Adipose tissue (tissue), 3 donors: Measurements from ENCODE around the gene JOSD2. TPM values are rescaled to one million over a fixed set of nuclear protein-coding genes. Genes with fewer than 3 reads are reported as not detected.
A peak's percentile ranks its signal among the peaks of the same experiment; 100 is the strongest.

Source experiments
- H3K27ac ChIP-seq: one replicate; pipeline ENCODE4 v1.5.1; 2013; ENCODE audit warnings: low read depth, low read length
- WGBS, 3 donors: extraction: QIAGEN DNeasy Blood & Tissue Kit; methylation state at CpG; one replicate each; pipeline ENCODE4 v1.1.7; 2013; 5-methylcytosine and 5-hydroxymethylcytosine counted together
- polyA plus RNA-seq, 3 donors: library from polyadenylated mRNA; stranded (reverse); fragments of 200-250 nt; gene quantifications; one replicate each; pipeline ENCODE4 v1.2.3, GENCODE V29; 2013
- donor health status: healthy with polysubstance abuse.
- donor health status: Bipolar disorder and iron deficiency.
- donor health status: healthy.

JOSD2 gene
- polyA plus RNA-seq, 3 donors: 34.9 to 61.6 (median 56.8) TPM

GRCh38 chr19:50517704-50518075 is 6.7 kb upstream of the JOSD2 start:
- WGBS, 3 donors: 95 to 97% (median 97%) methylated on average over 29 to 37 of the region's 37 CpGs

DNA sequence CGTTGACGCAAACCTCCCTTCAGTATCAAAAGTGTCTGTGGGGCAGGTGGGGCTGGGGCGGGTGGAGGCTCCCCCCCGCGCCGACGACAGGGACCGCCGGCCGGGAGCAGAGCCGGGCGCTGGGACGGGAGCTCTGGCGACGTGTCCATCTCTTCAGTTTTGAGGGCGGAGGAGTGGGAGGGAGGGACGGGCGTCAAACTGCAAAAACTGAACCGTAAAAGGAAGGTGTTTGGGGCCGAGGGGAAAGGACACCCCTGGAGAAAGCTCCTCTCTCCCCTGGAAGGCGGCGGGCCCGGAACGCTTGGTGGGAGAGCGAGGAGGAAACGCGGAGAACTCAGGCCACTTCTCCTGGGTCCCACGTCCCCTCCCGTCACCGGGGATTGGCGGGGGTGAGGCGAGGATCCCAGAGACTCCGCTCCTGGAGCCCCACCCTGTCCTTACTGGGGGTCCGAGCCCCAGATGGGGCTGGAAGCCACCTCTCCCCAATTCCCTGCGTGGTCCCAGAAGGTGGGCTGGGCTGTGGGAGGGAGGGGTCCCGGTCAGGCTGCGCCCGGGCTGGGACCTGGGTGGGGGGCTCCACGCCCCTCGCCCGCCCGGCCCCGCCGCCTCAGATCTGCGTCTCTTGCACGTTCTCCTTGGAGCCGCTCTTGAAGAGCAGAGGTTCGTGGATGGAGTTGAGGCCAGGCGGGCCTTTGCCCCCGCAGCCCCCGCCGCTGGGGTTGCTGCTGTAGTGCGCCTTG is 6.1 kb upstream of the JOSD2 start:
- 36 to 79% (median 75%) methylated on average over 44 to 53 of the region's 53 CpGs for WGBS, 3 donors
- H3K27ac ChIP-seq: no peak overlapping the region

More at GRCh38 chr19:50517704-50518075, 6.7 kb upstream of the JOSD2 start:
- H3K27ac ChIP-seq: no peak overlapping the region

DNA sequence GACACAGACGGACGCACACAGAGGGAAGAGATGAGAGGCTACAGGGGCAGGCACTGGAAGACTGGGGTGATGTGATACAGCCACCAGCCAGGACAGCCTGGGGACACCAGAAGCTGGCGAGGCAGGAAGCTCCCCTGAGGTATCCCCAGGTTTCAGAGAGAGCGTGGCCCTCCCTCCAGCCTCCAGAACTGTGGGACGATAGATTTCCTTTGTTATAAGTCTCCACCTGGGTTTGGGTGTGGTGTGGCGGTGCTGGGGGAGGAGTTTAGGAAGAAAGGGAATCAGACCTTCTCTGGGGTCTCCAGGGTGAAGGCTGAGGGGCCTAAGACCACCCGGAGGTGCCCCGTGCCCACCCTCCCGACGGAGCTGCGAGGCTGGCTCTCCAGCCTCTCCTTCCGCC is 5.5 kb upstream of the JOSD2 start:
- 41 to 64% (median 57%) methylated on average over 12 of the region's 12 CpGs for WGBS, 3 donors
- no peak overlapping the region for H3K27ac ChIP-seq

DNA sequence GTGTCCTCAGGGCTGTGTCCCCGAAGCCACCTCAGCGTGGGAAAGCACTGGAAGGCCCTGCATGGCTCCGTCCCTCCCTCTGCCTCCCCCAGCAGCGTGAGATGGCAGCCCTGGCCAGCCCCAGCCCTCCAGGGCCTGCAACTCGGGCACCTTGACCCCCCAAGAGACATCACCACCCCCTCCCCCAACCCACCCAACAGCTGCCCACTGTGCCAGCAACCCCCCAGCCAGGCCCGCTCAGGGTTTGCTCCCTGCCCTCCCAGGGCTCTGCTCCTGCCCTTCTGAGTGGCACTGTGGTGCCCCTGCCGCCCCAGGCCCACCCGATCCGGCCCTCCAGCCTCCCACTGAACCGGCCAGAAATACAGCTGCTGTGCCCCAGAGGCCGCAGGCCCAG is 4.2 kb upstream of the JOSD2 start:
- 62 to 89% (median 68%) methylated on average over 8 to 11 of the region's 11 CpGs for WGBS, 3 donors
- no peak overlapping the region for H3K27ac ChIP-seq

GRCh38 chr19:50514346-50515167 is 3.6 kb upstream of the JOSD2 start:
- no peak overlapping the region for H3K27ac ChIP-seq
- 40 to 48% (median 47%) methylated on average over 37 to 38 of the region's 38 CpGs for WGBS, 3 donors

DNA sequence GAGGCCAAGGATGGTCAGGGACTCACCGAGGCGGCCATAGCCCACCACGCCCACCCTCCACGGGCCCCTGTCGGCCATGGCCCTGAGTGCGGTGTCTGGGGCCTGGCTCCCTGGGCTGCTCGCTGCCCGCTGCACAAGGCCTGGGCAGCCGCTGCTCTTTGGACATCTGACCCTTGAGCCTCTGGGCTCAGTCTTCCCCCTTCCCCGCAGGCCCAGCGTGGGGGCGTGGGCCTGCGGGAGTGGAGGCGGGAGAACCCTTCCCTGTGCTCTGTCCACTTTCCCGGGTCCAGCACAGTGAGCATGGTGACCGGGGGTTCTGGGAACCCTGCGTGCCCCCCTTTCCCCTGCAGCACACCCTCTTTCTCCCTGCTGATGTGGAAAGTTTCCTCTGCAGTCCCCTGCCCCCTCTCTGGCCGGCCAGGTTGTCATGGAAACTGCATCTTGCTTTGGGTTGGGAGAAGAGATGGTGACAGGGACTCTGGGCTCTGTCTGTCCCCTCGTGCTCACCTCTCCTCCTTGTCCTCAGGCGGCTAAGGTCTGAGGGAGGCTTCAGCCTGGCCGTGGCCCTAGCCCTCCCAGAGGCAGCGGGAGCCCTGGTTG is 2.9 kb upstream of the JOSD2 start, which contains the start of gene ASPDH:
ASPDH (minus strand) TSS at position 168 of the 600 bp plus-strand sequence; CDS start at position 78, 90 bp downstream.
- H3K27ac ChIP-seq: no peak within 1 kb of the TSS
- WGBS, 3 donors: 35 to 43% (median 41%) methylated on average over 17 to 22 of the region's 22 CpGs

- no peak overlapping the region for H3K27ac ChIP-seq
- WGBS, 3 donors: 47 to 67% (median 66%) methylated on average over 12 of the region's 12 CpGs
Observed at GRCh38 chr19:50512999-50513745, 2.2 kb upstream of the JOSD2 start.

DNA sequence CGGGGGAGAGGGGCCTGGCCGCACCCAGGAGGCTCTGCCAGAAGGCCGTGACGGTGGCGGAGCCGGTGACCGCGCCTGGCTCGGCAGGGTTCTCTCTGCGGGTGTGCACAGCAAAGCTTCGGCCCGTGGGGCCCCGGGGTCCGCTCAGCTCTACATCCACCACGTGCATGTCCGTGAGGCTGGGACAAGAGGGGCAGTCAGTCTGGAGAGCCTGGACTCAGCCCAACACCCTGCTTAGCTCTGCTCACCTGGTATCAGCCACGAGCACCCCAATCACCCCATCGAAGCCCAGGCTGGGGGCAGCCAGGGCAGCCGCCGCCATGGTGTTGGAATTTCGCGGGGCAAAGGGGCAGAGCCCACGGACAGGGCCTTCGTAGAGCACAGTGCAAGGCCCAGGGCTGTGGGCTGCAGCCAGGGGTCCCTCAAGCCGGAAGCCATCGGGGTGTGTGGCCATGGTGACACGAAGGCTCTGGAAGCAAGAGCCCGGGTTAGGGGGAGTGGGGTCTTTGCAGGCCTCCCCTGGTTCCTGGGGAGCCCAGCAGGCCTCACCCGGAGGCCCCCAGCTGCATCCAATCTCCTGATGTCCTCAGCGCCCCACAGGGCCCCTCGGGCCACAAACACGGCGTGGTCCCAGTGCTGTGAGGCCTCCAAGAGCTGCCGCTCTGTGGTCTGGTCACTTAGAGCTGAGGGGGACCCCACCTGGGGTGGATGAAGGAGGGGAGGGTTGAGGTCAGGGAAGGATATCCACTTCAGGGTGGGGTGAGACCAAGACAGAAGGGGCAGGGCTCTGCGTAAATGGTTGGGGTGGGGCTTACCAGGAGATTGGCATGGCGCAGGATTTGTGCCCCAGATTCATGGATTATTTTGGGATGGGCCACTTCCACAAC is 1.4 kb upstream of the JOSD2 start:
- 87 to 90% (median 89%) methylated on average over 36 of the region's 36 CpGs for WGBS, 3 donors
- H3K27ac ChIP-seq: no peak overlapping the region

DNA sequence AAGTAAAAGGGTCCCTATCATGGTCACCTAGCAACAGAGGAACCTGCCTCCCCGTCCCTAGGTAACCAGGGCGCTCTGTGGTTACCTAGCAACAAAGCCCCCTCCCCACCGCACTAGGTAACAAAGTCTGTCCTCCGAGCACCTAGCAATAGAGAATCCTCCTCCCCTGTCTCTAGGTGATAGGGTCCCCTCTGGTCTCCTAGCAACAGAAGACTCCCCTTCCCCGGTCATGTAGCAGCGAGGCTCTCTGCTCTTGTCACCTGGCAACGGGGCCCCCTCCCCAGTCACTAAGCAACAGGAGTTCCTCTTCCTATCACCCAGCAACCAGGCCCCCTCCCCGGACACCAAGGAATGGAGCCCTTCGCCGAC is 307 bp downstream of the JOSD2 start:
- peak overlapping the region; percentile 35 for H3K27ac ChIP-seq
- 1 to 8% (median 5%) methylated on average over 10 of the region's 10 CpGs for WGBS, 3 donors

DNA sequence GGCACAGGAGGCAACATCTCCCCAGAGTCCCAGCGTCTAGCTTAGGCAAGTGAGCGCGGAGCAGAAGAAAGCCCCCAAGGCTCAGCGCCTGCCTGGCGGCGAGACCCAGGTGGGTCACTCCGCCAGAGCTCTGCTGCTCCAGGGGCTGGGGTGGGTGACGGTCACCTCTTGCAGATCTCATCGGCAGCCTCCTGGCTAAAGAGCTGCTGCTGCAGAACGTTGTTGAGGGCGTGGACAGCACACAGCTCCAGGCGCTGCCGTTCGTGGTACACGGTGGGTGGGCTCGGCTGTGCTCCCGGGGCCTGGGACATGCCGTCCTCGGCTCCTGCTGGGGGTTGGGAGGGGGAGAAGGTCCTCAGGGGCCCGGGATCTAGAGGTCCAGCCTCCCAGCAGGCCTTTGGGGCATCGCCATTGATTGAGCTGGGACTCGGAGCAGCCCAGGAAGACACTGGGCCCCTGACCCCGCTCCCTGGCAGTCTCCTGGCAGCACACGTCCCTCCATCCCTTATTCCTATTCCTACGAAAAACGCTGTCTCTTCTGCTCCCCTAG is 795 bp downstream of the JOSD2 start:
- no peak overlapping the region for H3K27ac ChIP-seq
- WGBS, 3 donors: 59 to 61% (median 61%) methylated on average over 24 to 26 of the region's 26 CpGs

DNA sequence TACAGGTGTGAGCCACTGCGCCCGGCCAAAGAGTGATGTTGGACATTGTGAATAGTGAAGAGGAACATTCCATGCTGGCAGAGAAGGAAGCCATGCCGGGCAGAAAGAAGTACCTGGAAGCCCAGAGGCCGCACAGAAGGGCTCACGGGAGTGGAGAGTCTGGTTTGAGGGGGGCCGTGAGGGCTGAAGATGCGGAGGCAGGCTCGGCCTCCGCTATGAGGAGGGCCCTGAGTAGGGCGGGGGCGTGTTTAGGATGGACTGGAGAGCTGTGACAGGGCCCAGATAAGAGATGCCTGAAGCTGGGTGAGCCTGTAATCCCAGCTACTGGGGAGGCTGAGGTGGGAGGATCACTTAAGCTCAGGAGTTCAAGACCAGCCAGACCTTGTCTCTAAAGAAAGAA is 1.6 kb downstream of the JOSD2 start:
- H3K27ac ChIP-seq: no peak overlapping the region
- WGBS, 3 donors: 83 to 92% (median 83%) methylated on average over 11 of the region's 11 CpGs

DNA sequence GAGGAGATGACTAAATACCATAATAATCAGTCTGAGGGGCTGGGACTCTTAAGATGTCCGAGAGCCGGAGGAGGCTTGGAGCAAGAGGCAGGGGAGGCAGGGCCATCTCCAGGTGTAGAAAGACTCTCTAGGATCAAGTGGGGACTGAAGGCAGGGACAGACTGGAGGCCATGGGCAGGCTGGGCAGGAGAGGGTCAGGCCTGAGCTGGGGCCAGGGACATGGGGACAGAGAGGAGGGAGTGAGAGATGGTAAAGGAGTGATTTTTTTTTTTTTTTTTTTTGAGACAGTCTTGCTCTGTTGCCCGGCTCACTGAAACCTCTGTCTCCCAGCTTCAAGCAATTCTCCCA is 2.2 kb downstream of the JOSD2 start:
- H3K27ac ChIP-seq: no peak overlapping the region
- WGBS, 3 donors: 90 to 94% (median 92%) methylated on average over 3 of the region's 3 CpGs

DNA sequence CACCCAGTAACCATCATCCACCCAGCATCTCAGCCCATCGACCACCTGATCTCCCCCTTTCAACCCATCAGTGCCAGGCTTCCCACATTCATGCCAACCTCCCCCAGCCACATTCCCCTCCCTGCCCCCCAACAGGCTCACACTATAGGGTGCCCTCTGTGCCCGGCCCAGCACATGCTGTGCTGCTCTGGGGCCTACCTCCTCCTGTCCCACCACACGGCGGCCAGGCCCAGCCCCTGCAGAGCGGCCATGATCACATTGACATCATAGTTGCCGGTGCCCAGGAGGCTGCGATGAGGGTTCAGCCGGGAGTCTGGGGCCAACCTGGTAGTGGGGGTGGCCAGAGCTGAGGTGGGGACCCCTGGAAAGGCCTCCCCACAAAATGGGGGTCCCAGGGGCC is 3.6 kb downstream of the JOSD2 start:
- no peak overlapping the region for H3K27ac ChIP-seq
- 90 to 95% (median 94%) methylated on average over 8 of the region's 8 CpGs for WGBS, 3 donors

DNA sequence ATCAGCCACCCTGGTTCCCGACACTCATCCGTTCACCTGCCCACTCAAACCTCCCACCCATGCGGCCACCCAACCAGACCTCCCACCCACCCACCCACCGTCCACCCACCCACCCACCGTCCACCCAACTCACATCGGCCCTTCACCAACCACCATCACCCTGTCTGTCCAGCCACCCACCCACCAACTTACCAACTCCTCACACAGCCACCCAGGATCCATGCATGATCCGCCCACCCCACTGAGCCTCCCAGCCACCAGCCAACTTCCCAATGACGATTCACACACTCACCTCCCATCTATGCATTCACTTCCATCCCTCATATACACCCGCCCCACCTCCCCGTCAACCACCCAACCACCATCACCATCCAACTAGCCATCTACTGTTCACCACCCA is 4.3 kb downstream of the JOSD2 start:
- 93 to 96% (median 96%) methylated on average over 8 to 10 of the region's 10 CpGs for WGBS, 3 donors
- H3K27ac ChIP-seq: no peak overlapping the region

DNA sequence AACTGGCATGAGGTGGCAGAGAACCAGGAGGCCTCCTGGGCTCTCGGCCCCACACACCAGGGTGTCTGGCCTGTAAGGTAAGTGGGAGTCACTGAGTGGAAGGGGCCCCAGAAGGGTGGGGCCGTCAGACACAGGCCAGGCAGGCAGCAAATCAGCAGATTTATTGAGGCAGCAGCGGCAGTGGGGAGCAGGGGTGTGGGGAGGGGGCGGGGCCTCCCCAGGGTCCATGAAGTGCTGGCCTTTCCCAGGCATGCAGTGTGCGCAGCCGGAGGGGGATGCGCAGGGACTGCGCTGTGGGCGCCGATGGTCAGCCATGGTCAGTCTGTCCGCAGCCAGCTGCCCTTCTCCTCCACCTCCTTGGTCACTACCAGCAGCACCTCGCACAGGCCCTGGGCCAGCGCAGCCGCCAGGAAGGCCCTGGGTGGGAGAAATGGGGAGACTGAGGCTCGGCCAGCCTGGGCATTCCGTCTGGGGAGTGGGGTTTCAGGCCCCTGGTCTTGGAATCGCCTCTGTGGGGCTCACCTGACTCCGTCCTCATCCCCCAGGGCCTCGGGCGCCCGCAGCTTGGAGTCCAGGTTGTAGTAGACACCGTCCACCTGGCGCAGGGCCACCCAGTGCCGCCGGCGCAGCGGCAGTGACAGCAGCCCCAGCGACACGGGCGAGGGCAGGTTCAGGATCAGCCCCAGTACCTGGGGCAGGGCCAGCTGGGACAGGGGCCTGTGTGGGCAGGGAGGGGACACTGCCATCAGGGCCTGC is 5.0 kb downstream of the JOSD2 start:
- no peak overlapping the region for H3K27ac ChIP-seq
- WGBS, 3 donors: 92 to 95% (median 94%) methylated on average over 28 to 30 of the region's 30 CpGs

GRCh38 chr19:50501568-50502475 is 9.2 kb downstream of the JOSD2 start:
- no peak overlapping the region for H3K27ac ChIP-seq
- WGBS, 3 donors: 73 to 82% (median 75%) methylated on average over 24 to 25 of the region's 25 CpGs
